GM21447 (cell line): ENCODE results near the gene KLHL21.
A peak's percentile ranks its signal among the peaks of the same experiment; 100 is the strongest.
"Not testable (repeated sequence)": the region's sequence is repeated elsewhere in the genome, so short reads cannot be mapped to it uniquely, and the experiment has no call there.

Experiments used
- ATAC-seq: cut with Tn5 transposase; IDR thresholded peaks from one replicate; pipeline ENCODE4 v1.9.1; 2021; ENCODE audit not compliant: unreplicated experiment

Gene KLHL21, protein sequence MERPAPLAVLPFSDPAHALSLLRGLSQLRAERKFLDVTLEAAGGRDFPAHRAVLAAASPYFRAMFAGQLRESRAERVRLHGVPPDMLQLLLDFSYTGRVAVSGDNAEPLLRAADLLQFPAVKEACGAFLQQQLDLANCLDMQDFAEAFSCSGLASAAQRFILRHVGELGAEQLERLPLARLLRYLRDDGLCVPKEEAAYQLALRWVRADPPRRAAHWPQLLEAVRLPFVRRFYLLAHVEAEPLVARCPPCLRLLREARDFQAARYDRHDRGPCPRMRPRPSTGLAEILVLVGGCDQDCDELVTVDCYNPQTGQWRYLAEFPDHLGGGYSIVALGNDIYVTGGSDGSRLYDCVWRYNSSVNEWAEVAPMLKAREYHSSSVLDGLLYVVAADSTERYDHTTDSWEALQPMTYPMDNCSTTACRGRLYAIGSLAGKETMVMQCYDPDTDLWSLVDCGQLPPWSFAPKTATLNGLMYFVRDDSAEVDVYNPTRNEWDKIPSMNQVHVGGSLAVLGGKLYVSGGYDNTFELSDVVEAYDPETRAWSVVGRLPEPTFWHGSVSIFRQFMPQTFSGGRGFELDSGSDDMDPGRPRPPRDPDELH

DNA sequence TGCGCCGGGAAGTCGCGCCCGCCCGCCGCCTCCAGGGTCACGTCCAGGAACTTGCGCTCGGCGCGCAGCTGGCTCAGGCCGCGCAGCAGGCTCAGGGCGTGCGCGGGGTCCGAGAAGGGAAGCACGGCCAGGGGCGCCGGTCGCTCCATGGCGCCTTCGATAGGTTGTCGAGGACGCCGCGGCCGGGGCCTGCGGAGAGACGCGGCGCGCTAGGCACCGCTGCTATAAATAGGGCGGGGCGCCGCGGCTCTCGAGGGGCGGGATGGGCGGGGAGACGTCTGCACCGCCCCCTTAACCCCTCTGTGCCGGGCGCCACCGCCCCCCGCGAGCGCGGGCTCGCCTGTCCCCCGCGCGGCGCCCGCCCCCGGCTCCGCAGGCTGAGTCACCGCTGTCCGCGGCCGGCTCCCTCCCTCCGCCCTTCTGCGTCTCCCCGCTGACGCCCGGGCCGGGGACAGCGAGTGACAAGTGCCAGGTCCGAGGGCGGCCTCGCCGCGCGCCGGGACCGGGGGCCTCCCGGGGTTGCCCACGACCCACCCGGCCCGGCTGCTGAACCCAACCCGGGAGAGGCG is at the start of gene KLHL21:
KLHL21 (minus strand) TSS at position 201 of the 569 bp plus-strand sequence; CDS start at position 149, 52 bp downstream.
- peak; percentile 42 for ATAC-seq

DNA sequence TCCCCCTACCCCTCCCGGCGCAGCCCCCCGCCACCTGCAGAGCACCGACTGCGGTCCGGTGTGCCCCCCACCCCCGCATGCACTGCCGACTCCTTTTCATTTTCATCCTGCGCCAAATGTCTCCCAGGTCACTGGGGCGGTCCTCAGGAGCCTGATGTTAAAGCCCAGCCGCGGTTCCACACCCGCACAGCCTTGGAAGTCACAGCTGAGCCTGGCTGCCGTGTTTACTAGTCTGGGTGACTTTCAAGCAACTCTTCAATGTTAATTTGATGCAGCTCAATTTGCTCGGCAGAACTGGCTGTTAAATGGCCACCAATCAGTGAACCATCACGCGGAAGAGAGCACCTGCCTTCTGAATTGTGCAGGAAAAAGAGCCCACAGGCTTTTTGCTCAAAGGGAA is 49.2 kb upstream of the KLHL21 start:
- no peak for ATAC-seq

GRCh38 chr1:6648556-6648955 is 45.9 kb upstream of the KLHL21 start:
- no peak for ATAC-seq

- no peak for ATAC-seq
These were observed 44.0 kb upstream of the KLHL21 start for GRCh38 chr1:6646499-6647148.

DNA sequence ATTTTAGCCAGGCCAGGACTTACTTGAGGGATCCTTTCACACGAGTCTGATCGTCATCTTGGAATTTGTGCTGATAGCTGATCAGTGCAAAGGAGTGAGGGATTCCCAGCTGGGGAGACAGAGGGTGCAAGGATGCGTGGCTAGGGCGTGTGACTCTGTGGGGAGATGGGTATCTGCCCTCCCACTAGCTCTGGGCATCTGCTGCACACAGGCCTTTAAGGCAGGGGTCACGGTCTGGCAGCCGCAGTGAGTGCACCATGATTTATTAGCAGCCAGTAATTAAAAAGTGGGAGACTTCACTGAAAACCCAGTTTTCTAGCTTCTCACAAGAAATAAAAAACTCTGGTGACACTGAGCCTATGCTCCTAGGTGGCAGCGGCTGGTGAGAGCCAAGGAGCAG is 42.3 kb upstream of the KLHL21 start:
- no peak for ATAC-seq

DNA sequence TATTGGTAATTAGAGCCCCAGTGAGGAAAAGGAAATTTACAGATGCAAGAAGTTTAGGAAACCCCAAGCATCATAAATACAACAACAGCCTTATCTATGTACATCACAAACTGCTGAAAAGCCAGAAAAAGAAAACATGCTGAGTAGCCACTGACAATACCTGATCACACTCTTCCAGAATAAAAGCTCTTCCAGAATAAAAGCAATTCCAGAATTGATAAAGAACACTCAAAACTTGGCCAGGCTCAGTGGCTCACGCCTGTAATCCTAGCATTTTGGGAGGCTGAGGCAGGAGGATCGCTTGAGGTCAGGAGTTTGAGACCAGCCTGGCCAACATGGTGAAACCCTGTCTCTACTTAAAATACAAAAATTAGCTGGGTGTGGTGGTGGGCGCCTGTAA is 38.2 kb upstream of the KLHL21 start:
- ATAC-seq, result not testable (repeated sequence)

DNA sequence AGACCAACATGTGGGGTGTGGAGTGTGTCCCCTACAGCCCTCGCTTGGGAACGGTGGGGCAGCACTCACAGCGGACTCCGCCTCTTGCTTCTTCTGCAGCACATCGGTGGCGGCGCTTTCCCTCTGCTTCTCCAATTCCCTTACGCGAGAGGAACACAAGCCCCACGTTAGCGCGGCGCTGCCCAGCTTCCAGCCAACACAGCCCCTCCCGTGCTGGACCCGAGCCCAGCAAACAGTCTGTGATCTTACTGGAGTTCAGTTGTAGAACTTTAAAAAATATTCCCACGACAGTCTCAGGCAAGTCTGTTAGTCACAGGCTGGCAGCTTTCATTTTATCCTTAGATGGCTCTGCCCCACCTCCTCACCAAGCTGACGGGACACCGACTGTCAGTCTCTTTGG is 35.6 kb upstream of the KLHL21 start:
- no peak for ATAC-seq

GRCh38 chr1:6637770-6638169 is 35.1 kb upstream of the KLHL21 start:
- ATAC-seq, result no peak

DNA sequence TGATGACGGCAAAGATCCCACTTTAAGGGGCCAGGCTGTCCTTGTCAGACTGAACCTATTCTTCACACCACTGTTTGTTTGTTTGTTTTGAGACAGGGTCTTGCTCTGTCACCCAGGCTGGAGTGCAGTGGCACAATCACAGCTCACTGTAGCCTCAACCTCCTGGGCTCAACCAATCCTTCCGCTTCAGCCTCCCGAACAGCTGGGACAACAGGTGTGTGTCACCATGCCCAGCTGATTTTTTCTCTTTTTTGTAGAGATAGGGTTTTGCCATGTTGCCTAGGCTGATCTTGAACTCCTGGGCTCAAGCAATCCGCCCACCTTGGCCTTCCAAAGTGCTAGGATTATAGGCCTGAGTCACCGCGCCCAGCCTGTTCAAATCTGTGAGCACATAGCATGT is 34.1 kb upstream of the KLHL21 start:
- ATAC-seq, result not testable (repeated sequence)

DNA sequence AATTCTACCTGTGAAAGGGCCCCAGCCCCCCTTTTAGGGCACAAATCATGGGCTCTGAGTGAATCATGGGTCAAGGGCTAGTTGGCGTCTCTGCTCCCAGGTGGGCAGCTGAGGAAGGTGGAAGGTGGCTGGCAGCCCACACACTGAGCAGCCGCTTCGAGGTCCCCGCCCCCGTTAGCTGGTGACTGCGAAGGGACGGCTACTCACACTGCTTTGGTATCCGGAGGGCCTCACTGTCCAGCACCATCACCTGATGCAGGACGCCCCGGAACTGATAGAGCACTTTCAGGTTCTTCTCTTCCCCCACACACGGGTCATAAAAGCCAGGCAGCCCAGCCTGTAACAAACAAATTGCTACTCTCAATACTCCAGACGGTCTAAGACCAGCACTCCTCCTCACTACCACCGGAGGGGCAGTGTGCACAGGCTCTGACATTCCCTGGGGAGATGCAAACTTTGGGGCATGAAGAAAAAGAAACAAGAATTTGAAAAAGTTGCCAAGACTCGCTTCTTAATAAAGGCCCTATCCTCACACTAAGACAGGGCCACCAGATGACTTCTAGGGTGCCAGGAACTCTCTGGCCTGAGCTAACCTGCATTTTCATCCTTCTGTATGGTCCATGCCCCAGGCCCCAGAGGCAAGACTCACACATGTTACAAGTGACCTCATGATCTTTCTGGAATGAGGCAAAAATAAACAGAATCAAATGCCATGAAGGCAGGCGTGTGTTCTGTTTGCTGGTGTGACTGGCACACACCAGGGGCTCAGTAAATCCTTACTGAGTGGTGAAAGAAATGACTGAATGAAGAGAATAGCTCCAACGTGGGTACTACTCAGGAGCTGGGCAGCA is 33.5 kb upstream of the KLHL21 start:
- ATAC-seq, result no peak

- ATAC-seq, result no peak
These were observed 32.7 kb upstream of the KLHL21 start for GRCh38 chr1:6635161-6635909.

DNA sequence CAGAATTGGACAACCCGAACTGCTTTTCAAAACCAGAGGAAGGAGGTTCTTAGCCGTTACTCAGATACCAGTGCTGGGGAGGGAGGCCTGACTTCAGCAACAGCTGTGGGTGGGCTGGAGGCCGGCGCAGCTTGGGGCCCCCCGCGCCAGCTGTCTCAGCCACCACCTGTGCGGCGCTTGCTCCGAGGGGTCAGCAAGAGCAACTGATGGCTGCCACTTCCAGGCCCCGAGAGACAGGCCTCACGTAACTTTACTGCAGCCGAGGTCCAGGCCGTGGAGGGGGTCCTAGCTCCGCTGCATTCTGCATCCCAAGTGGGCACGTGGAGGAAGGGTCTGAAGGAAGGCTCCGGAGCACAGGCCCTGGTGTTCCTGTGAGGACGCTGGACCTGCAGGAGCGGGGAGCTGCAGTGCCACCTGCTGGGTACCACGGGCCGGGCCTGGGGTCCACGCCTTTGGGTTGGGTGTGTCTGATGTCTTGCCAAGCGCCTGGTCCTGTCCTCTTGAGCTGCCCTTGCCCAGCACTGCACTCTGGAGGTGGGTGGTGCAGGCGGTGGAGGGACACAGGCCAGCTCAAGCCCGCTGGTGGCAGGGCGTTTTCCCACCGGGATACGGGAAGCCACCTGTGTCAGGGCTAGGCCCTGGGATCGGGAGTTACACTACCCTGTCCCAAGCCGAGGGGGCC is 31.8 kb upstream of the KLHL21 start:
- no peak for ATAC-seq

GRCh38 chr1:6632588-6633514 is 30.2 kb upstream of the KLHL21 start:
- no peak for ATAC-seq

- no peak for ATAC-seq
These were observed 28.4 kb upstream of the KLHL21 start for GRCh38 chr1:6631058-6631457.

- ATAC-seq, result no peak
These were observed 27.4 kb upstream of the KLHL21 start for GRCh38 chr1:6630027-6630426.

DNA sequence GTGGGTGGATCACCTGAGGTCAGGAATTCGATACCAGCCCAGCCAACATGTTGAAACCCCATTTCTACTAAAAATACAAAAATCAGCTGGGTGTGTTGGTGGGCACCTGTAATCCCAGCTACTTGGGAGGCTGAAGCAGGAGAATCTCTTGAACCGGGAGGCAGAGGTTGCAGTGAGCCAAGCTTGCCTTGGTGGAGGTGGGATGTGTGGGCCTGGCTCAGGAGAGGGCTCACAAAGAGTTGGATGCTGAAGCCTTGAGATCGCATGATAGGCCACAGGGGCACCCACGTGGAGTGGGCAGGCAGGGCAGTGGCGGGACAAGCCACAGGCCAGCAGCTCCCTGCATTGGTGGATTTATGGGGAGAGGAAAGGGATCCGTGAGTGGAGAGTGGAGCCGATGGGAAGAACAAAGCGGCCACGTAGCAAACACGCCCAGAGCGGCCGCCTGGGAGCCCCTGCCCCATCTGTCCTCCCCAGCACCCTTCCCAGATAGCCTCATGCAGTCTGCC is 26.4 kb upstream of the KLHL21 start:
- no peak for ATAC-seq

- no peak for ATAC-seq
These were observed 25.3 kb upstream of the KLHL21 start for GRCh38 chr1:6627841-6628545.

- ATAC-seq, result no peak
These were observed 24.4 kb upstream of the KLHL21 start for GRCh38 chr1:6627031-6627430.
